ENCODE data around the gene FBXO46. TPM values are rescaled to one million over a fixed set of nuclear protein-coding genes. Genes with fewer than 3 reads are reported as not detected.
A peak's percentile ranks its signal among the peaks of the same experiment; 100 is the strongest.

FBXO46 gene
- total and polyA plus RNA-seq, 2 of the 13 experiments (the other 11 are each of a cell fraction or from before 2014, with no cell fraction given): 6.2 to 6.4 TPM

- TF ChIP-seq E2F5 (CRISPR knock-in tag; conservative IDR thresholded peaks at IDR 0.05) (no peak), ZNF691 (CRISPR knock-in tag; IDR thresholded peaks at IDR 0.05; ENCODE audit: borderline replicate concordance, low read depth) (no peak), LRRFIP1 (CRISPR knock-in tag; conservative IDR thresholded peaks at IDR 0.05) (no peak), RFXANK (CRISPR knock-in tag; IDR thresholded peaks at IDR 0.05) (no peak), ZNF816 (CRISPR knock-in tag; IDR thresholded peaks at IDR 0.05; ENCODE audit: borderline replicate concordance) (no peak), GATA4 (IDR thresholded peaks at IDR 0.05; ENCODE audit: borderline replicate concordance, low read depth) (no peak), CEBPZ (IDR thresholded peaks at IDR 0.05; ENCODE audit: low read length) (no peak), HNF4G (IDR thresholded peaks at IDR 0.05; ENCODE audit: borderline replicate concordance, low read depth, low read length) (no peak), HNF4G (CRISPR knock-in tag; IDR thresholded peaks at IDR 0.05; ENCODE audit: borderline replicate concordance, low read depth) (0 out of 2 replicates have a peak, but pooled peaks have one; percentile 43), ZNF597 (CRISPR knock-in tag; IDR thresholded peaks at IDR 0.05) (no peak), EP300 (IDR thresholded peaks at IDR 0.05; ENCODE audit: low read depth in 2 of 2, low read length in 2 of 2) (0 out of 4 replicates have a peak, but pooled peaks of 1 of the 2 experiments have one; percentile 10), EP300 (CRISPR knock-in tag; IDR thresholded peaks at IDR 0.05; ENCODE audit: borderline replicate concordance) (no peak), ZNF687 (CRISPR knock-in tag; IDR thresholded peaks at IDR 0.05) (peak; percentile 87), ZNF30 (CRISPR knock-in tag; IDR thresholded peaks at IDR 0.05) (no peak), FOXK1 (CRISPR knock-in tag; IDR thresholded peaks at IDR 0.05; ENCODE audit: borderline replicate concordance, low read depth) (peak; percentile 49; the same call in 1 of the 2 replicates)
Observed at GRCh38 chr19:45681391-45682015, 49.2 kb downstream of the FBXO46 start (continued).
